Suprapubic skin (tissue), 3 donors: Measurements from ENCODE around the gene CYP19A1.

Experiments used
- CTCF ChIP-seq, 2 donors: fragments of 200-600 bp in 1 of 2; fragments of 450-650 bp in 1 of 2; sonication (generic) in 1 of 2; IDR thresholded peaks; one replicate each; pipeline ENCODE4 v1.5.1; 2016 to 2019; ENCODE audit warnings: antibody characterized with exemption in 2 of 2, mild to moderate bottlenecking in 1 of 2, moderate library complexity in 1 of 2
- POLR2AphosphoS5 ChIP-seq, 3 donors: sonication (generic); formaldehyde crosslinking; IDR thresholded peaks; one replicate each; pipeline ENCODE4 v1.6.1; 2017; ENCODE audit warnings: antibody characterized with exemption in 3 of 3

- TF ChIP-seq CTCF (IDR thresholded peaks at IDR 0.05) (no peak), POLR2AphosphoS5 (IDR thresholded peaks at IDR 0.05) (no peak)
Measured at GRCh38 chr15:51266656-51267050, 71.7 kb downstream of the CYP19A1 start.
